Endometrial microvascular endothelial cells (primary cell): ENCODE measurements around the gene WWP2. TPM values are rescaled to one million over a fixed set of nuclear protein-coding genes. Genes with fewer than 3 reads are reported as not detected.
"Not testable (repeated sequence)": the region's sequence is repeated elsewhere in the genome, so short reads cannot be mapped to it uniquely, and the experiment has no call there.

Experiments used
- in situ Hi-C: cut with HindIII; loops from 2 replicates; pipeline ENCODE4 v1.10.0; 2017; ENCODE audit warnings: low sequenced_read_pairs, low pct_unique_long_range_greater_than_20kb; ENCODE audit errors: inconsistent ontology term
- total RNA-seq: library from RNA; depleted of rRNA; stranded (reverse); fragments of >200 nt; gene quantifications from one replicate; pipeline ENCODE4 v1.2.3, GENCODE V29; 2015; ENCODE audit errors: inconsistent ontology term

The WWP2 gene
- total RNA-seq, 1 donor from 2014 or later: 38.7 TPM

- in situ Hi-C loops: no loop called here
Measured at GRCh38 chr16:69744363-69745231, 17.5 kb upstream of the WWP2 start.

GRCh38 chr16:69745232-69745612, 16.9 kb upstream of the WWP2 start:
- in situ Hi-C loops: no loop called here

DNA sequence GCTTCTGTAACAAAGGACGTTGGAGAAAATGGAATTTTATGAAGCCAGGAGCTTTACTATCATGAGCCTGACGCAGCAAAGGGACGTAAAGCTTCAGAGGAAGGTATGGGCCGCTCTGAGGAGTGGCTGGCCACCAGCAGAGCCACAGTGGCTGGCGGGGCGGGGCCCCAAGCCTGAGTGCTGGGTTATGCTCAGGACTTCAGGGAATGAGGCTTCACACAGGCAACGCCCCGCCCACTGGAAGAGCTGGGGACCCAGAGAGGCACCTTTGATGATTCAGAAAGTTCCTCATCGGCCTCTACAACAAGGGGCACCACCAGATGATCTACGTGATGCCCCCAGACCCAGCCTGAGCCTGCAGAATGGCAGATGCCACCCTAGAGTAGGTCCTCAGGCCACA, 16.2 kb upstream of the WWP2 start:
- in situ Hi-C loops: no loop called here

DNA sequence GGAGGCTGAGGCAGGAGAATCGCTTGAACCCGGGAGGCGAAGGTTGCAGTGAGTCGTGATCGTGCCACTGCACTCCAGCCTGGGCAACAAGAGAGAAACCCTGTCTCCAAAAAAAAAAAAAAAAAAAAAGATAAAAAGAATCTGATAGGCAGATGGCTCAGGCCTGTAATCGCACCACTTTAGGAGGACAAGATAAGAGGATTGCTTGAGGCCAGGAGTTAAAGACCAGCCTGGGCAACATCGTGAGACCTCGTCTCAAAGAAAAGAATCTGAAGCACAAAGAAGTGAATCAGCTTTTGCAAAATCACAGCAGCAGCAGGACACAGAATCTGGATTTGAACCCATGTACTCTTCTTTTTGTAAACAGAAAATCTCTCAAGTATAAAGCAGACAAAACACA, 15.0 kb upstream of the WWP2 start:
- in situ Hi-C loops: no loop called here

DNA sequence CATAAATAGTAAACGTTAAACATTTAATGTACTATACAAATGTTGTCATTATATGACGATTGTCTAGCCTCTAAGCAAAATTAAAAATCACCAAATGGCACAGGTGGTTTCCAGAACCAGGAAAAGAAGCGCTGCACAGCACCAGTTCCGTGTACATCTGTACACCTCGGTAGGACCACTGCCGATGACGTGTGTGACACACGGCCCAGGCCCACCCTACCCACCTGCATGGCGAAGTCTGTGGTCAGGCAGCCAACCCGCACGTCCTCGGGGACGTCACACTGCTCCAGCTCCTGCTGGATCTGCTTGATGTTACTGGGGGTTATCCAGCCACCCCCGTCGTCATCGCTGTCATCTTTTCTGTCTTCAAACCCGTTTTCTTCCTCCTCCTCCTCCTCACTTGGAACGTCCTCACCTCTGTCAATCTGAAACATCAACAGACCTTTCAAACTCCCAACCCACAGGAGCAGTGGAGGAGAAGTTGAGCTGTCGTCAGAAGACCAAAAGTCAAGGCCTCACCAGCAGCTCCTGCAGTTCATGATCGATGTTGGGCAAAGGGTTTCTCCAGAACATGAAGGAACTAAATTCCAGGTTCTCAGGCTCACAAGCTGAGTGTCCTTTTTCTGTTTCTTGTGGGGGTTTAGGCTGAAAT, 13.3 kb upstream of the WWP2 start:
- in situ Hi-C loops: no loop called here

DNA sequence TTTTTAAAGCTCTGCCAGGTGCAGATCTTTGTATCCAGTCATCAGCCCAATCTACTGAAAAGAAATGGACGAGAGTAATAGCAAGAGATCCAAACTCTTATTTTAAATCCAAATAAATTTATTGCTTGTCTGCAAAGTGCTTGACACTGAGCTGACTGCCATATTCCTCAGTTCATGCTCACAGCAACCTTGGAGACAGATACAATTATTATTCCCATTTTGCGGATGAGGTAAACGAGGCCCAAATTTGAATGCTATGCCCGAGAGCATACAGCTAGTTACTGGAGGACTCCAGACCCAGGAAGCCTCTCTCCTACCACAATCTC, 8.0 kb upstream of the WWP2 start:
- in situ Hi-C loops: no loop called here

DNA sequence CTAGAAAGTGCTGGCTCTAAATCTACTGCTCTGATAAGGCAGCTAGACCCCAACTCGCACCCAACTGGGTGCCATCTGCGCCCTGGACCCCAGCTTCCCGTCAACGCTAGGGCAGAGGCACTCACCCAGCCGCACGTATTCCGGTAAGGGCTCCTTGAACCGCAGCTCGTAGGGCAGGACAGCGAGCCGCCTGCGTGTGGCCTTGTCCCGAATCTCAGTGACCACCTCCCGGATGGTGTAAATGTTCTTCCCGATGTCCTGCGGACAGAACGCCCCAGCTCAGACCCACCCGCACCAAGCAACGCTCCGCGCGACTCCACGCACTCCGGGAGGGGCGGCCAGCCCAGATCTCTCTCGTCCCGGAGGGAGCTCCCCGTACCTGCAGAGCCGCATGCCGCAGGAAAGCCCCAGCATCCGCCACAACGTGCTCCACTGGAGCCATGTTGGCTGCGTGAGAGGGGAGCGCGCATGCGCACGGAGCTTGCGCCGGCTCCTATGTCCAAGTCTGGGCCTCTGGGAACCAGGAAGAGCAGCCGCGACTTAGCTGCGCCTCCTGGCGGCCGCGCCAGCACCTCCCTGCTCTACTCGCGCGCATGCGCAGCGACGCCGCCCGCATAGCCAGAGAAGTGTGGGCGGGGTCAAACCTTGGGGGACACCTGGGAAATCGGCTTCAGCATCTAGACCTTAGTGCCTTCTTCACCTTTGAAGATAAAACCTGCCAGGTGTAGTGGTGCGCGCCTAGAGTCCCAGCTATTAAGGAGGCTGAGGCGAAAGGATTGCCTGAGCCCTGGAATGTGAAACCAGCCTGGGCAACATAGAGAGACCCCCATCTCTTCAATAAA, 7.4 kb upstream of the WWP2 start, which contains the start of gene NOB1:
TSS of gene NOB1 (minus strand) at position 458 of the 842 bp plus-strand sequence. CDS start at position 442, 16 bp downstream.
- in situ Hi-C loops: no loop called here

GRCh38 chr16:69756705-69757104, 5.4 kb upstream of the WWP2 start:
- in situ Hi-C loops: no loop called here

GRCh38 chr16:69757375-69757774, 4.8 kb upstream of the WWP2 start:
- in situ Hi-C loops: not testable (repeated sequence)

GRCh38 chr16:69762814-69763598, 874 bp downstream of the WWP2 start:
- in situ Hi-C loops: no loop called here

DNA sequence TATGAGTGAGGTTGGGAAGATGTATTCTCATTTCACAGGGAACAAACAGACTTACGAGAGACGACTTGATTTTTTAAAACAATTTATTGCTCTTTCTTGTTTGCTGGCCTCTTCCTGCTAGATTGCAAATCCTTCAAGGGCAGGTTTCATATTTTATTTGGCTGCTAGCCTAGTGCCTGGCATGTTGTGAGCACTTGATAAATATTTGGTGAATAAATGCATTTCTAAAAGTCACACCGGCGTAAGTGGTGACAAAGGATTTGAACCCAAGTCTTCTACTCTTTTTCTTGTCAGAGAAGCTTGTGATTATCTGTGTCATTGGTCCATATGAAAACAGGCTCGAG, 1.4 kb downstream of the WWP2 start:
- in situ Hi-C loops: no loop called here

- in situ Hi-C loops: no loop called here
Measured at GRCh38 chr16:69767459-69768229, 5.5 kb downstream of the WWP2 start.

- in situ Hi-C loops: no loop called here
Measured at GRCh38 chr16:69768666-69769065, 6.5 kb downstream of the WWP2 start.

GRCh38 chr16:69769404-69769803, 7.3 kb downstream of the WWP2 start:
- in situ Hi-C loops: no loop called here

GRCh38 chr16:69771651-69771967, 9.5 kb downstream of the WWP2 start:
- in situ Hi-C loops: no loop called here

GRCh38 chr16:69773260-69773947, 11.3 kb downstream of the WWP2 start:
- in situ Hi-C loops: no loop called here

DNA sequence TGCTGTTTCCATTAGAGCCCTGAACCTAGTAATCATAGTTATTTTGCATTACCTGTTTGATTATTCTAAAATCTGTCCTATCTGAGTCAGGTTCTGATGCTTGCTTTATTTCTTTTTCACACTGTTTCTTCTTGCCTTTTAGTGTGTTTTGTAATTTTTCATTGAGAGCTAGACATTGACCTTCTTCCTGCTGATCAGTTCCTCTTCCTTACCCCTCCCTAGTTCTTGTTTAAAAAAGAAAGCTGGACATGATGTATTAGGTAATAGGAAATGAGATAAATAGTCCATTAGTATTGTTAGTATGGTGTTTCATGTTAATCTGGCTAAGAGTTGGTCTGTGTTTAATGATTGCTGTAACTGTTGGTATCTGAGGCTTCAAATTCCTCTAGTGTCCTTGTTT, 13.4 kb downstream of the WWP2 start:
- in situ Hi-C loops: no loop called here

DNA sequence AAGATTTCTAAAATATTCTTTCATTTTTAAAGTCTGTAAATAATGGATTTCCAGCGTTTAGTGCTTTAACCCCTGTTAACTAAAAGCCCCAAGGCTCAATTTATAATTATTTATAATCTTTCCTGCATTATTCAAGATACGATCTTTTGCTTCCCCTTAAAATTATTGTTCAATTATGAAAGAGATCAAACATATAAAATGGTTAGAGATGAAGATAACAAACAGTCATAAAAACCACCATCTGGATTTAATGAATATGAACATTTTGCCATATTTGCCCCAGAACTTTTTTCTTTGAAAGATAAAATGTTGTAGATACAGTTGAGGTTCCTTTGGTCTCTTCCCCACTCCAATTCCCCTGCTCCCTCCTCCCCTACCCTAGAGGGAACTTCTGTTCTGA, 17.6 kb downstream of the WWP2 start:
- in situ Hi-C loops: no loop called here
